Measurements from ENCODE around the gene ZSCAN1.

Gene ZSCAN1

GRCh38 chr19:58021541-58022282 is 12.1 kb upstream of the ZSCAN1 start:
- Mint-ChIP-seq H3K27ac (no peak overlapping the region), H3K36me3 (ENCODE audit: low read depth) (peaks cover 1% of the 10 kb centered on the region), H3K4me3 (no peak overlapping the region), H3K4me1 (ENCODE audit: low read depth) (no peaks in the 10 kb centered on the region), H3K27me3 (ENCODE audit: low read depth) (no peaks in the 10 kb centered on the region), H3K9me3 (peaks cover 50% of the 10 kb centered on the region)

GRCh38 chr19:58022283-58022660 is 11.6 kb upstream of the ZSCAN1 start:
- H3K27me3 Mint-ChIP-seq (ENCODE audit: low read depth), result no peaks in the 10 kb centered on the region
- no peak overlapping the region for H3K4me3 Mint-ChIP-seq
- H3K9me3 Mint-ChIP-seq, result peaks cover 51% of the 10 kb centered on the region
- no peaks in the 10 kb centered on the region for H3K4me1 Mint-ChIP-seq (ENCODE audit: low read depth)
- H3K27ac Mint-ChIP-seq, result no peak overlapping the region
- peaks cover 1% of the 10 kb centered on the region for H3K36me3 Mint-ChIP-seq (ENCODE audit: low read depth)

- Mint-ChIP-seq H3K4me1 (ENCODE audit: low read depth) (no peaks in the 10 kb centered on the region), H3K36me3 (ENCODE audit: low read depth) (peaks cover 1% of the 10 kb centered on the region), H3K9me3 (peaks cover 60% of the 10 kb centered on the region), H3K27me3 (ENCODE audit: low read depth) (no peaks in the 10 kb centered on the region), H3K4me3 (no peak overlapping the region), H3K27ac (no peak overlapping the region)
Measured at GRCh38 chr19:58024661-58025060, 9.2 kb upstream of the ZSCAN1 start.

- no peak overlapping the region for H3K27ac Mint-ChIP-seq
- H3K4me1 Mint-ChIP-seq (ENCODE audit: low read depth), result no peaks in the 10 kb centered on the region
- H3K9me3 Mint-ChIP-seq, result peaks cover 34% of the 10 kb centered on the region
- no peaks in the 10 kb centered on the region for H3K27me3 Mint-ChIP-seq (ENCODE audit: low read depth)
- peaks cover 7% of the 10 kb centered on the region for H3K36me3 Mint-ChIP-seq (ENCODE audit: low read depth)
- H3K4me3 Mint-ChIP-seq, result no peak overlapping the region
Measured at GRCh38 chr19:58034477-58034793, 610 bp downstream of the ZSCAN1 start.

GRCh38 chr19:58035863-58036262 is 2.0 kb downstream of the ZSCAN1 start:
- Mint-ChIP-seq H3K27ac (no peak overlapping the region), H3K4me3 (no peak overlapping the region), H3K36me3 (ENCODE audit: low read depth) (peaks cover 7% of the 10 kb centered on the region), H3K27me3 (ENCODE audit: low read depth) (no peaks in the 10 kb centered on the region), H3K9me3 (peaks cover 36% of the 10 kb centered on the region), H3K4me1 (ENCODE audit: low read depth) (no peaks in the 10 kb centered on the region)

GRCh38 chr19:58037927-58038687 is 4.3 kb downstream of the ZSCAN1 start:
- no peak overlapping the region for H3K4me3 Mint-ChIP-seq
- H3K27me3 Mint-ChIP-seq (ENCODE audit: low read depth), result no peaks in the 10 kb centered on the region
- H3K27ac Mint-ChIP-seq, result no peak overlapping the region
- H3K4me1 Mint-ChIP-seq (ENCODE audit: low read depth), result no peaks in the 10 kb centered on the region
- H3K36me3 Mint-ChIP-seq (ENCODE audit: low read depth), result peaks cover 7% of the 10 kb centered on the region
- peaks cover 47% of the 10 kb centered on the region for H3K9me3 Mint-ChIP-seq

- H3K4me1 Mint-ChIP-seq (ENCODE audit: low read depth), result no peaks in the 10 kb centered on the region
- no peak overlapping the region for H3K4me3 Mint-ChIP-seq
- no peaks in the 10 kb centered on the region for H3K27me3 Mint-ChIP-seq (ENCODE audit: low read depth)
- H3K9me3 Mint-ChIP-seq, result peaks cover 47% of the 10 kb centered on the region
- peaks cover 7% of the 10 kb centered on the region for H3K36me3 Mint-ChIP-seq (ENCODE audit: low read depth)
- no peak overlapping the region for H3K27ac Mint-ChIP-seq
Measured at GRCh38 chr19:58038688-58039204, 4.9 kb downstream of the ZSCAN1 start.

- no peak overlapping the region for H3K27ac Mint-ChIP-seq
- H3K4me1 Mint-ChIP-seq (ENCODE audit: low read depth), result no peaks in the 10 kb centered on the region
- H3K9me3 Mint-ChIP-seq, result peaks cover 44% of the 10 kb centered on the region
- H3K4me3 Mint-ChIP-seq, result no peak overlapping the region
- H3K36me3 Mint-ChIP-seq (ENCODE audit: low read depth), result peaks cover under 1% of the 10 kb centered on the region
- no peaks in the 10 kb centered on the region for H3K27me3 Mint-ChIP-seq (ENCODE audit: low read depth)
Measured at GRCh38 chr19:58040751-58041525, 7.1 kb downstream of the ZSCAN1 start.

GRCh38 chr19:58042495-58043340 is 8.9 kb downstream of the ZSCAN1 start:
- Mint-ChIP-seq H3K27me3 (ENCODE audit: low read depth) (no peaks in the 10 kb centered on the region), H3K4me3 (no peak overlapping the region), H3K27ac (no peak overlapping the region), H3K4me1 (ENCODE audit: low read depth) (no peaks in the 10 kb centered on the region), H3K9me3 (peaks cover 43% of the 10 kb centered on the region), H3K36me3 (ENCODE audit: low read depth) (peaks cover 3% of the 10 kb centered on the region)

- Mint-ChIP-seq H3K9me3 (peaks cover 41% of the 10 kb centered on the region), H3K27me3 (ENCODE audit: low read depth) (no peaks in the 10 kb centered on the region), H3K27ac (no peak overlapping the region), H3K36me3 (ENCODE audit: low read depth) (peaks cover 3% of the 10 kb centered on the region), H3K4me3 (no peak overlapping the region), H3K4me1 (ENCODE audit: low read depth) (no peaks in the 10 kb centered on the region)
Measured at GRCh38 chr19:58044391-58044790, 10.6 kb downstream of the ZSCAN1 start.

- peaks cover 3% of the 10 kb centered on the region for H3K36me3 Mint-ChIP-seq (ENCODE audit: low read depth)
- H3K9me3 Mint-ChIP-seq, result peaks cover 46% of the 10 kb centered on the region
- H3K27ac Mint-ChIP-seq, result no peak overlapping the region
- no peak overlapping the region for H3K4me3 Mint-ChIP-seq
- H3K27me3 Mint-ChIP-seq (ENCODE audit: low read depth), result no peaks in the 10 kb centered on the region
- H3K4me1 Mint-ChIP-seq (ENCODE audit: low read depth), result no peaks in the 10 kb centered on the region
Measured at GRCh38 chr19:58044886-58045285, 11.1 kb downstream of the ZSCAN1 start.

- Mint-ChIP-seq H3K27ac (no peak overlapping the region), H3K27me3 (ENCODE audit: low read depth) (no peaks in the 10 kb centered on the region), H3K4me1 (ENCODE audit: low read depth) (no peaks in the 10 kb centered on the region), H3K36me3 (ENCODE audit: low read depth) (peaks cover 3% of the 10 kb centered on the region), H3K4me3 (no peak overlapping the region), H3K9me3 (peaks cover 48% of the 10 kb centered on the region)
Measured at GRCh38 chr19:58045411-58046050, 11.7 kb downstream of the ZSCAN1 start.

GRCh38 chr19:58046856-58047255 is 13.0 kb downstream of the ZSCAN1 start:
- Mint-ChIP-seq H3K4me1 (ENCODE audit: low read depth) (no peaks in the 10 kb centered on the region), H3K27ac (no peak overlapping the region), H3K36me3 (ENCODE audit: low read depth) (peaks cover 3% of the 10 kb centered on the region), H3K9me3 (peaks cover 48% of the 10 kb centered on the region), H3K27me3 (ENCODE audit: low read depth) (no peaks in the 10 kb centered on the region), H3K4me3 (no peak overlapping the region)

Data from T-helper 1 cell treated with Interleukin-12 subunit alpha and Interleukin-12 subunit beta and Interleukin-4 antibody, amounts not matched to agents 30 μg/mL and 1 μg/mL, for 36 hours (primary cell).